ENCODE results near the gene CTNND1. TPM values are rescaled to one million over a fixed set of nuclear protein-coding genes. Genes with fewer than 3 reads are reported as not detected.

The CTNND1 gene
- total RNA-seq, 3 donors from 2014 or later = 311 to 545 (median 448) TPM

DNA sequence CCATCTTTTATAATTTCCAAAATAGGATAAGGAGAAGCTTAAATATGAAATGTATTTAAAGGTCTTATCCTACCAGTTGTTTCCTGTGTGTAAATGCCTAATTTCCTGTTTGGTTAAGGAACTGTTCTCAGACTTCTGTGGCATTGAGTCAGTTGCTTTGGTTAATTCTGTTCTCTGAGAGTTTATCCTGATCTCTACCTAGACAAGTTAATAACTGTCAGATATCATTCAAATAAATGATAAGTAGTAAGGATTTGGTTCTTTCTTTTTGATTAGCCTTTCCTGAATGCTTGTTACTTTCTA is 39.5 kb downstream of the CTNND1 start:
- TF ChIP-seq, protein P1, sequence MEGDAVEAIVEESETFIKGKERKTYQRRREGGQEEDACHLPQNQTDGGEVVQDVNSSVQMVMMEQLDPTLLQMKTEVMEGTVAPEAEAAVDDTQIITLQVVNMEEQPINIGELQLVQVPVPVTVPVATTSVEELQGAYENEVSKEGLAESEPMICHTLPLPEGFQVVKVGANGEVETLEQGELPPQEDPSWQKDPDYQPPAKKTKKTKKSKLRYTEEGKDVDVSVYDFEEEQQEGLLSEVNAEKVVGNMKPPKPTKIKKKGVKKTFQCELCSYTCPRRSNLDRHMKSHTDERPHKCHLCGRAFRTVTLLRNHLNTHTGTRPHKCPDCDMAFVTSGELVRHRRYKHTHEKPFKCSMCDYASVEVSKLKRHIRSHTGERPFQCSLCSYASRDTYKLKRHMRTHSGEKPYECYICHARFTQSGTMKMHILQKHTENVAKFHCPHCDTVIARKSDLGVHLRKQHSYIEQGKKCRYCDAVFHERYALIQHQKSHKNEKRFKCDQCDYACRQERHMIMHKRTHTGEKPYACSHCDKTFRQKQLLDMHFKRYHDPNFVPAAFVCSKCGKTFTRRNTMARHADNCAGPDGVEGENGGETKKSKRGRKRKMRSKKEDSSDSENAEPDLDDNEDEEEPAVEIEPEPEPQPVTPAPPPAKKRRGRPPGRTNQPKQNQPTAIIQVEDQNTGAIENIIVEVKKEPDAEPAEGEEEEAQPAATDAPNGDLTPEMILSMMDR (IDR thresholded peaks at IDR 0.05) = no peak
- intact Hi-C loops (cut with DNase I, micrococcal nuclease) = loop anchor here in 1 of 2 donors (5.0 kb wide), 1 partner anchor 59 kb away; the partner anchor contains the start of gene SELENOH
- peaks cover 32% of the 10 kb centered on the region for H3K4me1 ChIP-seq (ENCODE audit: low read depth)
- no peak overlapping the region for H3K4me3 ChIP-seq
- H3K36me3 ChIP-seq (ENCODE audit: low read depth) = peaks cover 9% of the 10 kb centered on the region
- ATAC-seq (no peak), DNase-seq (no peak)
- H3K9me3 ChIP-seq = no peaks in the 10 kb centered on the region

GRCh38 chr11:57802411-57802810 is 40.8 kb downstream of the CTNND1 start:
- H3K4me3 ChIP-seq = no peak overlapping the region
- no peak for ATAC-seq
- peaks cover 32% of the 10 kb centered on the region for H3K4me1 ChIP-seq (ENCODE audit: low read depth)
- no peak for DNase-seq
- TF ChIP-seq, protein P1 (IDR thresholded peaks at IDR 0.05) = no peak
- H3K36me3 ChIP-seq (ENCODE audit: low read depth) = peaks cover 11% of the 10 kb centered on the region
- no peaks in the 10 kb centered on the region for H3K9me3 ChIP-seq
- intact Hi-C loops (cut with DNase I, micrococcal nuclease) = loop anchor here in 1 of 2 donors (5.0 kb wide), 1 partner anchor 60 kb away; the partner anchor contains the start of gene SELENOH

DNA sequence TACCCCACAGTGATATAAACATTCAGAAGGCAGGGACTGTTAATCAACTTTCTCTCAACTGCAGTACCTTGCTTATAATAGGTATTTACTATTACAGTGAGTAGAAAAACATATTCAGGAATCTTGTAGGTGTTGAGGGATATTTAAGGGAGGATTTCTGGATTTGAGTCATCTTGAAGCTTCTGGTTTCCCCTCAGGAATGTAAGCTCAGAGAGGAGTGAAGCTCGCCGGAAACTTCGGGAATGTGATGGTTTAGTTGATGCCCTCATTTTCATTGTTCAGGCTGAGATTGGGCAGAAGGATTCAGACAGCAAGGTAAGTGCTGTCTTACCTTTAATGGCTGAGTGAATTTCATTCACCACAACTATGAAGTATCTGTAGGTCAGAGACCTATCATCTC is 42.9 kb downstream of the CTNND1 start:
- DNase-seq (no peak), ATAC-seq (no peak)
- Histone ChIP-seq H3K4me3 (no peak overlapping the region), H3K36me3 (ENCODE audit: low read depth) (peaks cover 17% of the 10 kb centered on the region), H3K9me3 (no peaks in the 10 kb centered on the region), H3K4me1 (ENCODE audit: low read depth) (peaks cover 16% of the 10 kb centered on the region)
- intact Hi-C loops (cut with DNase I, micrococcal nuclease) = loop anchor here in 1 of 2 donors (5.0 kb wide), 1 partner anchor 62 kb away; the partner anchor contains the start of gene SELENOH
- TF ChIP-seq, protein P1 (IDR thresholded peaks at IDR 0.05) = no peak

GRCh38 chr11:57805780-57806179 is 44.2 kb downstream of the CTNND1 start:
- DNase-seq (no peak), ATAC-seq (no peak)
- Histone ChIP-seq H3K9me3 (no peaks in the 10 kb centered on the region), H3K4me1 (ENCODE audit: low read depth) (peaks cover 6% of the 10 kb centered on the region), H3K4me3 (no peak overlapping the region), H3K36me3 (ENCODE audit: low read depth) (peaks cover 25% of the 10 kb centered on the region)
- intact Hi-C loops (cut with DNase I, micrococcal nuclease) = no loop called here
- TF ChIP-seq, protein P1 (IDR thresholded peaks at IDR 0.05) = no peak

DNA sequence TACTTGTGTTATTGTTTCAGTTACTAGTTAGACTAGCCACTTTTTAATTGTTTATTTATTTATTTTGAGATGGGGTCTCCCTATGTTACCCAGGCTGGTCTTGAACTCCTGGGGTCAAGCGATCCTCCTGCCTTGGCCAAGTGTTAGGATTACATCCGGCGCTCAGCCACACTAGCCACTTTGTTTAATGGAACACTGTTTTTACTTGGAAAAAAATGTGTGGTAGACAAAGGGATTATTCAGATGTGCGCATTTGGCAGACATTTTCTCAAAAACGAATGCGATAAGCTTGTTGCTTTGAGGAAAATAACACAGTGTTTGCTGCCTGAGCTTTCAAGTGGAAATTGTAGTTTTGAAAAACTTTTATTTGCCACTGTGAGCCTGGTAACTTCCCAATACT is 51.0 kb downstream of the CTNND1 start:
- no peaks in the 10 kb centered on the region for H3K4me1 ChIP-seq (ENCODE audit: low read depth)
- no peak overlapping the region for H3K4me3 ChIP-seq
- H3K36me3 ChIP-seq (ENCODE audit: low read depth) = peaks cover 18% of the 10 kb centered on the region
- no peak for ATAC-seq
- no peaks in the 10 kb centered on the region for H3K9me3 ChIP-seq
- DNase-seq = no peak
- TF ChIP-seq, protein P1 (IDR thresholded peaks at IDR 0.05) = no peak
- intact Hi-C loops (cut with DNase I, micrococcal nuclease) = no loop called here

- Histone ChIP-seq H3K4me1 (ENCODE audit: low read depth) (no peaks in the 10 kb centered on the region), H3K4me3 (no peak overlapping the region), H3K9me3 (no peaks in the 10 kb centered on the region), H3K36me3 (ENCODE audit: low read depth) (peaks cover 3% of the 10 kb centered on the region)
- DNase-seq = no peak
- ATAC-seq = no peak
- TF ChIP-seq, protein P1 (IDR thresholded peaks at IDR 0.05) = no peak
- intact Hi-C loops (cut with DNase I, micrococcal nuclease) = loop anchor here in 1 of 2 donors (5.0 kb wide), 1 partner anchor 472 kb away; no protein-coding TSS in a partner anchor
Measured at GRCh38 chr11:57815476-57815875, 53.9 kb downstream of the CTNND1 start.
